Myometrial cell (primary cell): ENCODE results near the gene DHRS11. TPM values are rescaled to one million over a fixed set of nuclear protein-coding genes. Genes with fewer than 3 reads are reported as not detected.

Experiments used
- total RNA-seq: library from RNA; depleted of rRNA; stranded (reverse); fragments of >200 nt; gene quantifications from 2 replicates; pipeline ENCODE4 v1.2.3, GENCODE V29; 2015

The DHRS11 gene, protein sequence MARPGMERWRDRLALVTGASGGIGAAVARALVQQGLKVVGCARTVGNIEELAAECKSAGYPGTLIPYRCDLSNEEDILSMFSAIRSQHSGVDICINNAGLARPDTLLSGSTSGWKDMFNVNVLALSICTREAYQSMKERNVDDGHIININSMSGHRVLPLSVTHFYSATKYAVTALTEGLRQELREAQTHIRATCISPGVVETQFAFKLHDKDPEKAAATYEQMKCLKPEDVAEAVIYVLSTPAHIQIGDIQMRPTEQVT
- total RNA-seq: 6.6 and 20.6 TPM in 2 replicates

DNA sequence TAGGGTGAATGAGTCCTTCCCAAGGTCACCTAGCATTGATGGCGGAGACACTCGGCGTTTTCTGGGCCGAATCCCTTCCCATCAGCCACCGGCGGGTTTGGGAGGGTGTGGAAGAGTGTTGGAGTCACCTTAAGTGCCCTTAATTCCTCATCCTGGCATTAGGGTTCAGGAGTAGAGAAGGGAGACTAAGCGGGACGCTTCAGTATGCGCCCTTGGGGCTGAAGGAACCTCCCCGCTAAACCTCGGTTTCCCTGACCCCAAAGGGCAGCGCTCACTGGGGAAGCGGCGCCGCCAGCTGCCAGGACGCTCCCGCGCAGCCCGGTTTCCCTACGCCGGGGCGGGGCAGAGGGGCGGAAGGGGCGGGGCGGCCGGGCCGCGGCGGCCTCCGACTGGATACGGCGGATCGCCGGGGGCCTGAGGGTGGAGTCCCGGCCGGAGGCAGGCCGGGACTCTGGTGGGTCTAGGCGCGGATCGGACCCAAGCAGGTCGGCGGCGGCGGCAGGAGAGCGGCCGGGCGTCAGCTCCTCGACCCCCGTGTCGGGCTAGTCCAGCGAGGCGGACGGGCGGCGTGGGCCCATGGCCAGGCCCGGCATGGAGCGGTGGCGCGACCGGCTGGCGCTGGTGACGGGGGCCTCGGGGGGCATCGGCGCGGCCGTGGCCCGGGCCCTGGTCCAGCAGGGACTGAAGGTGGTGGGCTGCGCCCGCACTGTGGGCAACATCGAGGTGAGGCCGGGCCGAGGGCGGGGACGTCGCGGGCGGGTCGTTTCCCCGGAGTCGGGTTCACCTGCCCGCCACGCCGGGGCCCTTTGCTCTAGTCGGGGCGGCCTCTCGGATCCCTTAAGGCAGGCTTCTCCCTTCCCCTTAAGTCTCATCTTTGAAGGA is at the start of gene DHRS11:
TSS of gene DHRS11 (plus strand) at position 446 of the 882 bp plus-strand sequence. CDS start at position 577, 131 bp downstream.

DNA sequence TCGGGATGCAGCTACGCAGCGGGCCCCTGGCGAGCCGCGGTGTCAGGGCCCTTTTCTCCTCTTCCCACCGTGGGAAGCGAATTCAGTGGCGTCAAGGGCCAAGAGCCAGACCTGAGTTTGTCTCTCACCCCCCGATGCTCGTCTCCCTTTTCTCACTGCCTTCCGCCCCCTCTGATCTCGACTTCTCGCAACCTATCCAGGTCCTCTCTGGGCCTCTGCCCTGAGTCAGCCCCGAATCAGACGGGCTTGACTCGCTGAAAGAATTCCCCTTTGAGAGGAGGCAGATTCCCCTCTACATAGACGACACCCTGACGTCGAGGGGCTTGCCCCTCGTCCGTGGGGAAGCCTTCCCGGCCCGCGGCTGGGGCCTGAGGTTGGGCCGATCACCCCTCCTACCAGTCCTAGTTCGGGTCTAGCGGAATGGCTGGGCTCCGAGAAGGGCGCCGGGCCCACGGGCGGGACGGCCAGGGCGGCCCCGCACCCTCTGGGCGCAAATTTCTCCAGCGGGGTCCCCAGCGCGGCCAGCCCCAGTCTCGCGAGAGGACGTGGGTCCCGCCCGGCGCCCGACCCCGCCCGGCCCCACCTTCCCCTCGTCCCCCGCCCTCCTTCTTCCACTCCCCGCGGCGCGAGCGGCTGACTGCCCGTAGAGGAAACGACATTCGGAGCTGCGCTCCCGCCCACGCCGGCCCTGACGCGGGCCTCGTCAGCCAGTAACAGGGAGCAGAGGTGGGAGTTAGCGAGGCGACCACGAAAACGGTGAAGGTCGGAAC is 47.2 kb upstream of the DHRS11 start, which contains the start of gene GGNBP2:
TSS of gene GGNBP2 (plus strand) at position 613 of the 770 bp plus-strand sequence. CDS start 806 bp downstream, outside the sequence.

DNA sequence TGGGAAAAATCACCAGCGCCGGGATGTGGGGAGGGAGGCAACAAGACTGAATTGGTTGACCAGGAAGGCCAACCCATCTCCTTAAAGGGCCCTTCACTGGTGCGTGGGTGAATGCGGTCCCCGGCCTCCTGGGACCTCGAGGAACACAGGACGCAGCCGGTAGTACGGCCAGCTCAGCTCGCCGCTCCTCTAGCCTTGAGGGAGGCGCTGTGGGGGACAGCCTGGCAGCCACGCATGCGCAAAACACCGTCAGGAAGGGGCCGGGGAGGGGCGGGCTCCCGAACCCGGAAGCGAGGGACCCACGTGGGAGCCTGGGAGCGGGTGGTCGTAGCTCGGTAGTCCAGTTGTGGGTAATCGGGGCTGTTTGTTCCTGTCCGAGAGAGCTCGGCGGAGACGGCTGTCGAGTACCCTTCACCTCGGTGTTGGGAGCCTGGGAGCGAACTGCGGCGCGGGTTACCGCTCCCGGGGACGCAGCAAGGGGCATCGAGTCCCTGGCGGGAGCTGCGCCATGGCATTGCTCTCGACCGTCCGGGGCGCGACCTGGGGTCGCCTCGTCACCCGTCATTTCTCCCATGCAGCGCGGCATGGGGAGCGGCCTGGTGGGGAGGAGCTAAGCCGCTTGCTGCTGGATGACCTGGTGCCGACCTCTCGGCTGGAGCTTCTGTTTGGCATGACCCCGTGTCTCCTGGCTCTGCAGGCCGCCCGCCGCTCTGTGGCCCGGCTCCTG is 9.8 kb downstream of the DHRS11 start, which contains the start of gene MRM1:
TSS of gene MRM1 (plus strand) at position 281 of the 727 bp plus-strand sequence. CDS start at position 509, 228 bp downstream.

Other genes with a start within 250 kb of the DHRS11 start
- gene TBC1D3H, start 203.4 kb upstream of the DHRS11 start, total RNA-seq: not detected in 2 replicates
- 37.2 and 39.7 TPM in 2 replicates for gene ZNHIT3, start 105.2 kb upstream of the DHRS11 start, total RNA-seq
- gene MYO19, start 57.0 kb upstream of the DHRS11 start, total RNA-seq: 47.1 and 47.3 TPM in 2 replicates
- 4.6 and 9.2 TPM in 2 replicates for gene PIGW, start 56.9 kb upstream of the DHRS11 start, total RNA-seq
- 31.5 and 37.2 TPM in 2 replicates for gene GGNBP2, start 47.0 kb upstream of the DHRS11 start, total RNA-seq
- 4.9 and 7.3 TPM in 2 replicates for gene MRM1, start 9.7 kb downstream of the DHRS11 start, total RNA-seq